Mucosa of gallbladder (tissue), 1 donor: ENCODE results near the gene C17orf100. TPM values are rescaled to one million over a fixed set of nuclear protein-coding genes. Genes with fewer than 3 reads are reported as not detected.

ENCODE experiments used
- DNase-seq: peaks from one replicate; pipeline ENCODE4 v3.0.0-alpha.2; 2020; ENCODE audit warnings: low spot score
- total RNA-seq: library from RNA; stranded (reverse); gene quantifications from one replicate; pipeline ENCODE4 v1.2.1, GENCODE V29; 2021
- donor health status: DM: no; HTN: no; CAD: no.

The C17orf100 gene
- total RNA-seq: 3.3 TPM

DNA sequence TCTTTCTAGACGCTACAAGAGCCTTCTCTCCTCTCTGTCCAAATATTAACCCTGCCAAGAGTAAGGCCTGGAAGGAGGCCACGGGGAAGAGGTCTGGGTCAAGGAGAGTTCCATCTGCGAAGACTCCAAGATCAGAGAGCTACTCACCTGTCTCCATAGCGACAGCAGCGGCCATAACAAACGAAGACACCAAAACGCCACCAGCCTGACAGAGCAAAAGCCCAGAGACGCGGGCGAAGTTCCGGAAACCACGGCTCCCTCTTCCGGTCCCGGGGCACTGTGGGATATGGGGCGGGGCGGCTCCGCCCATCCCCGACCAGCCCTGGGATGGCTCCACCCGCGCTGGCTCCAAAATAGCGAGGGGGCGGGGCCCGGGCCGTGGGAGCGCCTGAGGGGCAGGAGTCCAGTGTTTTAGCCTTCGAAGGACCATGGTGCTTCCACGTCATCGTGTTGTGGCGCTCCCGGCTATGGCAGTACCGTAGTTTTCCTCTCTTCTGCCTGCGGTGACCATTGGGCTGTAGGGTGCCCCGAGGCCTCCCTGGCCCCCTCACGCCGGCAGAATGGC lies at the start of gene C17orf100, which contains the start of gene MED31:
C17orf100 (plus strand) TSS at position 409 of the 565 bp plus-strand sequence; CDS start at position 561, 152 bp downstream.
MED31 (minus strand) TSS at position 252 of the 565 bp plus-strand sequence; CDS start at position 175, 77 bp downstream.
- DNase-seq: peak; percentile 95

DNA sequence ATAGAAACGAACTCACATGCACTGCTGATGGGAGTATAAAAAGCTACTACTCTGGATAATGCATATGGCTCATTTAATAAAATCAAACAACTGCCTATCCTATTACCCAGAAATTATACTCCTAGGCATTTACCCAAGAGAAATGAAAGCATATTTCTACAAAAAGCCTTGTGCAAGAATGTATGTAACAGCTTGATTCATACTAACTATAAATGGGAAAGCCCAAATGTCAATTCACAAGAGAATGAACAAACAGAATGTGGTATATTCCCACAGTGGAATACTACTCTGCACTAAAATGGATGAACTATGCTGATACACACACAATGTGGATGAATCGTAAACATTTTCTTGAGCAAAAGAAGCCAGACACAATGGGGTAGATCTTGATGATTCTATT lies 49.4 kb upstream of the C17orf100 start:
- DNase-seq: no peak

- DNase-seq: no peak
Observed at GRCh38 chr17:6603744-6604325, 47.7 kb upstream of the C17orf100 start.

DNA sequence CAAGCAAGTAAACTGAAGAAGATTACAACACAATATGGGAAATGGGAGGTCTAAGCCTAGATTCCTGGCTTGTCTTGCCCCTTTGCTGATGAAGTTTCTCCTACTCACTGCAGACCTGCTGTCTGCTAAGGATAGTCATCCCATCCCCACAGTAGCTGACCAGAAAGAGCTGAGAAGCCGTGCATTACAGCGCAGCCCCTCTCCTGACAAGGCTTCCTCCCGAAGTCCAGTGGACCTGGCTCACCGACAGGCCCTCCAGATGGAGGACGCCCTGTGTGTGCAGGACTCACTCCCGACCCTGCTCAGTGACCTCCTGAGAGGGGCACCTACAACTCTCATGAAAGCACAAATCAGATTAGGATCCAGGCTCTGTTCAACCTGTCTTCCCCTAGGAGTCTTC lies 46.4 kb upstream of the C17orf100 start:
- DNase-seq: no peak

- DNase-seq: no peak
Observed at GRCh38 chr17:6608321-6608720, 43.2 kb upstream of the C17orf100 start.

DNA sequence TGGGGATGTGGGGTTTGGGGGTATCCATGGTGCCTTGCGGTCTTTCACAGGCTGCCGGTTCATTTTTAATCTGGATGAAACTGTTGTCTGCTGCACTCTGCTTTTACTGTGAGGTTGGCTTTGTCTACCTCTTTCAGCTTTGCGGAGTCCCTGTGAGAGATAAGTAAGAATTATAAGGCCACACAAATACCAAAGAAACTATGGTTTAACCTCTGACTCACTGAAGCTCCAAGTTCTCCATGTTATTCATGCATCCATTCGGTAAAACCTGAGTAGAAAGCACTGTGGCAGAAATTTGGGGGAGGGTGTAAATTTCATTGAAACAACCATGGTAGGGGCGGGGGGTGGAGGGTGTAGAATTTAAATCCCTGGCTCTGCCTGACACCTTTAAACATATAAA lies 41.6 kb upstream of the C17orf100 start:
- DNase-seq: no peak

GRCh38 chr17:6611231-6611630 lies 40.3 kb upstream of the C17orf100 start:
- DNase-seq: no peak

DNA sequence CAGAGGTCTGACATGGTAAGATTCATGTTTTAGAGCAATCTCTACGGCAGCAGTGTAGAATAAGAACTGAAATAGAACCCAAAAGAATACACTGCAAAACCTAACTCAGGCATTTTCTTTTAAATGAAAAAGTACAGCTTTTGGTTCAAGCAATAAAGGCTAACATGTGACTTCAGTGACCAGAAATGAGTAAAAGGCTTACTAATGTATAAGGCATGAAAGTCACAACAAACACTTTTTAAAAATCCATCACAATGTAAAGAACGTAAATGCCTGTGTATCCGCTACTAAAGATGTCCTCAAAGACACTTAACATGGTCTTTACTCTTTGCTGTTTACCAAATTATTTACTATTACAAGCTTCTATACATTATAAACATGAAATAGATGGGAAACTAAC lies 27.6 kb upstream of the C17orf100 start:
- no peak for DNase-seq

- DNase-seq: no peak
Observed at GRCh38 chr17:6626616-6627015, 24.9 kb upstream of the C17orf100 start.

DNA sequence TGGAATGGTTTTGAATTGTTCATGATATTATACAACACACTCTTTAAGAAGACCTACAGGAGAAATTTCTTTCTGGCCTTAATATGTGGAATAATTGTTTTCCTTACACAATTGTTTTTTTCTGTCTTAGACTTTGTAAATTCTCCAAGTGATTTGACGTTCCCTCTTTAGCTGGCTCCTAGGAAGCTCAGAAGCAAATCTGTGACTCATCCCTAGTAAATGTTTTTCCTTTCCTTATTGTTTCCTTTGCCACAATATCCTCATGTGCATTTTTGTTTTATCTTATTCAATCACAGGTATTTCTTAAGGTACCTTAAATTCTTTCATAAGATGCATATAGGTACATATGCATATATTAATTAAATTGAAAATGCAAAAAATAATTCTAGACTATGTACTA lies 24.5 kb upstream of the C17orf100 start:
- no peak for DNase-seq

- no peak for DNase-seq
Observed at GRCh38 chr17:6630390-6630789, 21.2 kb upstream of the C17orf100 start.

DNA sequence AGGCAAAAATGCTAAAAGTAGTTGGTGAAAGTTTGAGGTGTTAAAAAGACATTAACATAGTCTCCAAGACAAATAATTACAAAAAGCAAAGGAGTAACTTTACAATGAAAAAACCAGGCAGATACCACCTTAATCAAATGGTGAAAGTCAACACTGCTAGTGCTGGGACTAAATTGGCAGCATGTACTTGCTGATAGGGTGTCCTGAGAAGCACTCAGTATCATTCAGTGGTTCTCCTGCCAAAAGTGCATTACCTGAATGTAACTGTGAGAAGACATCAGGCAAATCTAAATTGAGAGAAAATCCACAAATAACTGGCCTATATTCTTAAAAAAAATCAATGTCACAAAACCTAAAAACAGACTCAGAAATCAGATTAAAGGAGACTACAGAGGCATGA lies 19.0 kb upstream of the C17orf100 start:
- no peak for DNase-seq

DNA sequence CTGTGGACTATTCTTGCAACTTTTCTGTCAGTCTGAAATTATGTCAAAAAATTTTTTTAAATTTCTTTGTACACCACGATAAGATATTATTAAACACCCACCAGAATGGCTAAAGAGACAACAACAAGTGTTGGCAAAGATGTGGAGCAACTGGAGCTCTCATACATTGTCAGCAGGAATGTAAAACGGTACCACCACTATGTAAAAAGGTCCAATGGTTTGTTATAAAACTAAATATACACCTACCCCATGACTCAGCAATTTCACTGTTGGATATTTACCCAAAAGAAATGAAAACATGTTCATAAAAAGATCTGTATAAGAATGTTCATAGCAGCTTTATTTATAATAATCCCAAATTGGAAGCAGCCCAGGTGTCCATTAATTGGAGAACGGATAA lies 18.3 kb upstream of the C17orf100 start:
- no peak for DNase-seq

- no peak for DNase-seq
Observed at GRCh38 chr17:6636105-6636504, 15.5 kb upstream of the C17orf100 start.

DNA sequence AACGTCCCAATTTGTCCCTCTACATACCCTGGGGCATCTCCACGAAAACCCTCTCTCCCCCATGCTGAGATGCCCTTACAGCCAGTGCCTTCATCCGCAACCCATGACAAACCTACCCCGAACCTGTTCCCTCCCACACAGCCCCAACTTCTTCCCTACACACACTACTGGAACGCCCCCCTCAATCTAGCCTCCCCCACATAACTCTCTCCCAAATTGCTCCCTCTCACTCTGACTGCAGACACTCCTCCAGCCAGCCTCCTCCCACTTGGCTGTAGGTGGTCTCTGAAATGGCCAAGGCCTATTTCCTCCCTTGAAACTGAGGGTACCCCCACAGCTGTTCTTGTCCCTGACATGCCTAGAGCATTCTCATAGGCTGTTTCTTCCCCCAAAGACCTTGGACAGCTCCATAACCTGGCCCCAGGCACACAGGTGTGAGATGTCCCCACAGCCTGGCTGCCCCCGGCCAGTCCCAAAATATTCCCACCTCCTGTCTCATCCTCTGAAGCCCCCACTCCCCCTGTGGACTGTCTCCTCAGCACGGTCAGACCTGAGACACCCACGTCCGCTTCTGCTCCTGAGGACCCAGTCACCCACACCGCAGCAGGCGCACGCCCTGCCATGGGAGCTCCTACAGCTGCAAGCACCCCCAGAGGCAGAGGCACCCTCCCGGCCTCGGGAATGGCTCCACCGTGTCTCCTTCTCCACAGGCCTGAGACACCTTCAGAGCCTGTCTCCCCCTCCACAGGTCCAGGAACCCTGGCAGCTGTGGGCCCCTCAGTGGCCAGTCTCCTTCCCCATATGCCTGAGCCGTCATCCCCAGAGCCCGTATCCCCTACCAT lies 14.7 kb upstream of the C17orf100 start:
- DNase-seq: no peak

- no peak for DNase-seq
Observed at GRCh38 chr17:6637458-6637840, 14.1 kb upstream of the C17orf100 start.

GRCh38 chr17:6638046-6638908 lies 13.3 kb upstream of the C17orf100 start:
- DNase-seq: no peak

GRCh38 chr17:6639014-6639585 lies 12.5 kb upstream of the C17orf100 start:
- no peak for DNase-seq

GRCh38 chr17:6639586-6640535 lies 11.7 kb upstream of the C17orf100 start:
- no peak for DNase-seq

DNA sequence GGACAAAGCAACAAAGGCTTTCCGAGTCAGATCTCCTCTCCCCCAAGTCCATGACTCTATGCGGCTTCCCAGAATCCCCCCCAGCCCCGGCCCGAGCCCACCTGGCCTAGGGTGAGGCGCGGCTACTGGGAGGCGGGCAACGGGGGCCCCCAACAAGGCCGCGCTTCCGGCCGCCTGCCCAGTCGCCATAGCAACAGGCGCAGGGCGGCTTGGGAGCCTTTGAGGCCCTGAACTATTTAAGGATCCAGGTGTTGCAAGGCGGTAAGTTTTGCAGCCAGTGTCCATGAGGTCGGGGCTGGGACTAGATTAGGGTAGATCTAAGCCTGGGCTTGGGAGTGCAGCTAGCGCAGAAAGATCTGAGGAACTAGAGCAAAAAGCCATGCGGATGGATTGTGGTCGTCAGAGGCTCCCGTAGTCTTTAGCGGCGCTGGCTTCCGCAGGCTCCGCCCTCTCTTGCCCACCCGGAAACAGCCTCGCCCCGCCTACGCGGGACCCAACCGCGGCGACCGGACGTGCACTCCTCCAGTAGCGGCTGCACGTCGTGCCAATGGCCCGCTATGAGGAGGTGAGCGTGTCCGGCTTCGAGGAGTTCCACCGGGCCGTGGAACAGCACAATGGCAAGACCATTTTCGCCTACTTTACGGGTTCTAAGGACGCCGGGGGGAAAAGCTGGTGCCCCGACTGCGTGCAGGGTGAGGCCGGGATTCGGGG lies 10.9 kb upstream of the C17orf100 start, which contains the start of the genes KIAA0753 and TXNDC17:
KIAA0753 (minus strand) TSS at position 176 of the 711 bp plus-strand sequence. CDS start 5,608 bp downstream, outside the sequence.
TXNDC17 (plus strand) TSS at position 525 of the 711 bp plus-strand sequence; CDS start at position 548, 23 bp downstream.
- peak; percentile 92 for DNase-seq
